Neutrophil (primary cell): Measurements from ENCODE around the gene CLCN3.

Experiments used
- H3K27ac ChIP-seq: fragments of 200-600 bp; sonication (generic); 2 replicates; pipeline ENCODE4 v1.5.1; 2016; ENCODE audit warnings: mild to moderate bottlenecking, moderate library complexity
- H3K27me3 ChIP-seq: fragments of 200-600 bp; sonication (generic); 2 replicates; pipeline ENCODE4 v1.6.0; 2016; ENCODE audit warnings: mild to moderate bottlenecking
- H3K36me3 ChIP-seq: fragments of 200-600 bp; sonication (generic); 2 replicates; pipeline ENCODE4 v1.5.1; 2017
- H3K4me1 ChIP-seq, 2 experiments: fragments of 200-600 bp in 1 of 2; sonication (generic) in 1 of 2; 1 replicate in 1 of 2; 2 replicates in 1 of 2; pipeline versions ENCODE4 v1.5.1 to v1.6.1; 2013 to 2016; ENCODE audit warnings: low read depth in 1 of 2, low read length in 1 of 2, mild to moderate bottlenecking in 1 of 2, moderate library complexity in 1 of 2; ENCODE audit not compliant: control insufficient read depth in 1 of 2, insufficient read depth in 1 of 2
- H3K4me3 ChIP-seq, 2 experiments: fragments of 200-600 bp in 1 of 2; sonication (generic) in 1 of 2; 1 replicate in 1 of 2; 2 replicates in 1 of 2; pipeline ENCODE4 v1.5.1; 2013 to 2016; ENCODE audit warnings: low read depth in 1 of 2, low read length in 1 of 2, mild to moderate bottlenecking in 1 of 2, moderate library complexity in 1 of 2
- H3K9me3 ChIP-seq: fragments of 200-600 bp; sonication (generic); 2 replicates; pipeline ENCODE4 v1.5.1; 2016
- TF ChIP-seq, protein P1 (sequence below): fragments of 200-600 bp; sonication (generic); IDR thresholded peaks from 2 replicates; pipeline ENCODE4 v1.5.1; 2016; ENCODE audit warnings: antibody characterized with exemption

The CLCN3 gene

DNA sequence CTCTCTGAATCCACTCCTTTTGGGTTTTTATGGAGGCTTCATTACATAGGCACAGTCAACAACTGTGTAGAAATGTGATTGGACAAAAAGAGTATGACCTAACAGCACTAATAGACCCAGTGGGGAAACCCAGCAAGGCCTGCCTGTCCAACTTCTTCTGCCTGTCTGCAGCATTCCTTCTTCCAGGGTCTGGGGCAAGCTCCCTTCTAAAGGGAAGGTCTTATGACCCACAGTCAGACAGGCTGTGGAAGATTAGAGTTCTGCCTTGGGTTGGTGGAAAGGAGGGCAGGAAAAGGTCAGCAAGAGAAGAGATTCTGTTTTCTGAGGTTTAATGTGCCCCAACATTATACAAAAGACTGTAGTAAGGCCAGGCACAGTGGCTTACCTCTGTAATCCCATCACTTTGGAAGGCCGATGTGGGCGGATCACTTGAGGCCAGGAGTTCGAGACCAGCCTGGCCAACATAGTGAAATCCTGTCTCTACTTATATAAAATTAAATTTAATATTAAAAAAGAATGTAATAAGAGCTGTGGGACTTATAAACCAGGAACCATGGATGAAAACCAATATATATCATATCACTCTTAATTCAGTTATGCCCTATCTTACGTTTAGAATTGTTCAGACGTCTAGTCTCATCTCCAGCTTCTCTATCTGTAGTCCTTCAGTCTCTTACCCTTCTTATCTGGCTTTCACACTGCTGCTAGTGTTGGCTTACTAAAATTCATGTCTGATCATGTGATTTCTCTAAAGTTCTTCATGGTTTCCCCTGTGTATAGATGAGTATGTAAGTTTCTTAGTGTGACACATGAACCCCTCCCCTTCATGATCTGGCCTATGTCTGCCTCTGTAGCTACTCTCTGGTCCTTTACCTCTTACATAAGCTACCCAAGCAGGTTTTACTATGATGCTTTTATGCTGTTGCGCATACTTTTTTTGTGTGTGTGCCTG is 6.2 kb downstream of the CLCN3 start:
- peaks cover 23% of the 10 kb centered on the region for H3K27me3 ChIP-seq
- no peaks in the 10 kb centered on the region for H3K36me3 ChIP-seq
- no peaks in the 10 kb centered on the region for H3K9me3 ChIP-seq
- H3K27ac ChIP-seq = no peak overlapping the region
- H3K4me3 ChIP-seq = no peak overlapping the region
- H3K4me1 ChIP-seq = peaks cover 11 to 13% of the 10 kb centered on the region in 2 experiments
- TF ChIP-seq, protein P1, sequence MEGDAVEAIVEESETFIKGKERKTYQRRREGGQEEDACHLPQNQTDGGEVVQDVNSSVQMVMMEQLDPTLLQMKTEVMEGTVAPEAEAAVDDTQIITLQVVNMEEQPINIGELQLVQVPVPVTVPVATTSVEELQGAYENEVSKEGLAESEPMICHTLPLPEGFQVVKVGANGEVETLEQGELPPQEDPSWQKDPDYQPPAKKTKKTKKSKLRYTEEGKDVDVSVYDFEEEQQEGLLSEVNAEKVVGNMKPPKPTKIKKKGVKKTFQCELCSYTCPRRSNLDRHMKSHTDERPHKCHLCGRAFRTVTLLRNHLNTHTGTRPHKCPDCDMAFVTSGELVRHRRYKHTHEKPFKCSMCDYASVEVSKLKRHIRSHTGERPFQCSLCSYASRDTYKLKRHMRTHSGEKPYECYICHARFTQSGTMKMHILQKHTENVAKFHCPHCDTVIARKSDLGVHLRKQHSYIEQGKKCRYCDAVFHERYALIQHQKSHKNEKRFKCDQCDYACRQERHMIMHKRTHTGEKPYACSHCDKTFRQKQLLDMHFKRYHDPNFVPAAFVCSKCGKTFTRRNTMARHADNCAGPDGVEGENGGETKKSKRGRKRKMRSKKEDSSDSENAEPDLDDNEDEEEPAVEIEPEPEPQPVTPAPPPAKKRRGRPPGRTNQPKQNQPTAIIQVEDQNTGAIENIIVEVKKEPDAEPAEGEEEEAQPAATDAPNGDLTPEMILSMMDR = no peak

DNA sequence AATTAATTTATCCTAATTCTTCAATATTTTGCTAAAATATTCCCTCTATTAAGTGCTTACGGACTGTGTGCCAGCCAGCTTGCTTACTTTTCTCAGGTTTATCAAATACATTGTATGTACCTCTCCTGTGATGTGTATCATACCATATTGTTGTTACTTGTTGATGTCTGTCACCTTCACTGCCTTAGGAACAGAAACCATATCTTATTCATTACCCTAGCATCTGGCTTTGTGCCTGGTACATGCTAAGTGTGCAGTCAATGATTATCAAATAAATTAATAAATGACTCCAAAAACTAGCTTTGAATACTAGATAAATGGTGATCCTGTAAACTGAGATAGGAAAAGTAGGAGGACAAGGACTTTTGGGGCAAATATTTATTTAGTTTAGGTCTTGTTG is 6.9 kb downstream of the CLCN3 start:
- H3K27ac ChIP-seq = no peak overlapping the region
- H3K36me3 ChIP-seq = no peaks in the 10 kb centered on the region
- H3K4me1 ChIP-seq = peaks cover 4 to 6% of the 10 kb centered on the region in 2 experiments
- H3K27me3 ChIP-seq = peaks cover 16% of the 10 kb centered on the region
- H3K4me3 ChIP-seq = no peak overlapping the region
- TF ChIP-seq, protein P1 = no peak
- H3K9me3 ChIP-seq = no peaks in the 10 kb centered on the region

GRCh38 chr4:169628579-169628978 is 8.2 kb downstream of the CLCN3 start:
- Histone ChIP-seq H3K4me1 (no peaks in the 10 kb centered on the region), H3K4me3 (no peak overlapping the region), H3K9me3 (no peaks in the 10 kb centered on the region), H3K27ac (no peak overlapping the region), H3K36me3 (no peaks in the 10 kb centered on the region), H3K27me3 (peaks cover 4% of the 10 kb centered on the region)
- TF ChIP-seq, protein P1 = no peak

DNA sequence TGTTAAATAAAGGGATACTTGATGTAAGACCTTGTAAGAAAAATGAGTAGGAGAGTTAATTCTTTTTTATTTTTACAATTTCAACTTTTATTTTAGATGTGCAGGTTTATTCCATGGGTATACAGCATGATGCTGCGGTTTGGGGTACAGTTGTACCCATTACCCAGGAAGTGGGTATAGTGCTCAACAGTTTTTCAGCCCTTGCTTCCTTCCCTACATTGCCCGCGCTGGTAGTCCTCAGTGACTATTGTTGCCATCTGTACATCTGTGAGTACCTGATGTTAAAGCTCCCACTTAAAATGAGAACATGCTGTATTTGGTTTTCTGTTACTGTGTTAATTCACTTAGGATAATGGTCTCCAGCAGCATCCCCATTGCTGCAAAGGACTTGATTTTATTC is 9.7 kb downstream of the CLCN3 start:
- Histone ChIP-seq H3K27me3 (no peaks in the 10 kb centered on the region), H3K27ac (no peak overlapping the region), H3K9me3 (no peaks in the 10 kb centered on the region), H3K36me3 (no peaks in the 10 kb centered on the region), H3K4me3 (no peak overlapping the region), H3K4me1 (no peaks in the 10 kb centered on the region)
- TF ChIP-seq, protein P1 = no peak

DNA sequence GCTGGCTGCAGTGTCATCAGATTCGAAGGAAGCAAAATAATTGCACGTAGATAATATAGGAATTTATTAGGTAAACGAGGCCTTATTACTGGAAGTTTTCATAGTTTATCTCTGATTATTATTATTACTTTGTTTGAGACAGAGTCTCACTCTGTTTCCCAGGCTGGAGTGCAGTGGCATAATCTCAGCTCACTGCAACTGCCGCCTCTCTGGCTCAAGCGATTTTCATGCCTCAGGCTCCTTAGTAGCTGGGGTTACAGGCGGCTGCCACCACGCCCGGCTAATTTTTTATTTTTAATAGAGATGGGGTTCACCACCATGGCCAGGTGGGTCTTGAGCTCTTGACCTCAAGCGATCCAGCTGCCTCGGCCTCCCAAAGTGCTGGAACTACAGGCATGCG is 12.5 kb downstream of the CLCN3 start:
- H3K36me3 ChIP-seq = peaks cover 7% of the 10 kb centered on the region
- no peaks in the 10 kb centered on the region for H3K9me3 ChIP-seq
- H3K4me3 ChIP-seq = no peak overlapping the region
- no peaks in the 10 kb centered on the region for H3K4me1 ChIP-seq
- TF ChIP-seq, protein P1 = no peak
- no peaks in the 10 kb centered on the region for H3K27me3 ChIP-seq
- no peak overlapping the region for H3K27ac ChIP-seq
